Mesothelial cell of epicardium (in vitro differentiated cells): Measurements from ENCODE around the gene BMP6. TPM values are rescaled to one million over a fixed set of nuclear protein-coding genes. Genes with fewer than 3 reads are reported as not detected.

ENCODE experiments used
- DNase-seq, 2 experiments: peaks; one replicate each; pipeline ENCODE4 v3.0.0; 2021; ENCODE audit warnings: low spot score in 2 of 2; ENCODE audit not compliant: unreplicated experiment in 2 of 2
- H3K27ac Mint-ChIP-seq: 2 replicates; pipeline ENCODE4 v1.8.0; 2021; ENCODE audit warnings: mixed read lengths
- H3K27me3 Mint-ChIP-seq: 2 replicates; pipeline ENCODE4 v1.8.0; 2021; ENCODE audit warnings: low read depth, mixed read lengths
- H3K36me3 Mint-ChIP-seq: 2 replicates; pipeline ENCODE4 v1.8.0; 2021; ENCODE audit warnings: mixed read lengths
- H3K4me1 Mint-ChIP-seq: 2 replicates; pipeline ENCODE4 v1.8.0; 2021; ENCODE audit warnings: mixed read lengths
- H3K4me3 Mint-ChIP-seq: 2 replicates; pipeline ENCODE4 v1.8.0; 2021; ENCODE audit warnings: mild to moderate bottlenecking, moderate library complexity, mixed read lengths
- H3K9me3 Mint-ChIP-seq: 2 replicates; pipeline ENCODE4 v1.8.0; 2021; ENCODE audit warnings: mixed read lengths
- CTCF ChIP-seq: fragments of 200-600 bp; sonication (generic); IDR thresholded peaks from one replicate; pipeline ENCODE4 v1.5.0; 2021; ENCODE audit warnings: antibody characterized with exemption; ENCODE audit not compliant: unreplicated experiment
- total RNA-seq: library from RNA; stranded (reverse); gene quantifications from 3 replicates; pipeline ENCODE4 v1.2.1, GENCODE V29; 2021

BMP6 gene
- total RNA-seq, 1 donor from 2014 or later = 3.6 TPM

- Mint-ChIP-seq H3K4me1 (no peaks in the 10 kb centered on the region), H3K36me3 (no peaks in the 10 kb centered on the region), H3K27me3 (peaks cover 4% of the 10 kb centered on the region), H3K4me3 (no peak overlapping the region), H3K27ac (no peak overlapping the region), H3K9me3 (no peaks in the 10 kb centered on the region)
- DNase-seq = peak in 1 of 2 experiments; percentile 3
- TF ChIP-seq CTCF = no peak
Measured at GRCh38 chr6:7866526-7866925, 140.6 kb downstream of the BMP6 start.

- no peak overlapping the region for H3K27ac Mint-ChIP-seq
- peaks cover 8% of the 10 kb centered on the region for H3K9me3 Mint-ChIP-seq
- H3K4me3 Mint-ChIP-seq = no peak overlapping the region
- peaks cover 4% of the 10 kb centered on the region for H3K27me3 Mint-ChIP-seq
- no peak for DNase-seq
- H3K4me1 Mint-ChIP-seq = no peaks in the 10 kb centered on the region
- H3K36me3 Mint-ChIP-seq = no peaks in the 10 kb centered on the region
- no peak for TF ChIP-seq CTCF
Measured at GRCh38 chr6:7868926-7869325, 143.0 kb downstream of the BMP6 start.

GRCh38 chr6:7878401-7878964, 152.6 kb downstream of the BMP6 start:
- no peak for DNase-seq
- H3K27ac Mint-ChIP-seq = no peak overlapping the region
- no peaks in the 10 kb centered on the region for H3K4me1 Mint-ChIP-seq
- no peaks in the 10 kb centered on the region for H3K27me3 Mint-ChIP-seq
- no peak for TF ChIP-seq CTCF
- H3K9me3 Mint-ChIP-seq = peaks cover 13% of the 10 kb centered on the region
- no peak overlapping the region for H3K4me3 Mint-ChIP-seq
- H3K36me3 Mint-ChIP-seq = peaks cover 20% of the 10 kb centered on the region

- Mint-ChIP-seq H3K4me3 (no peak overlapping the region), H3K27ac (no peak overlapping the region), H3K9me3 (peaks cover 8% of the 10 kb centered on the region), H3K36me3 (peaks cover 25% of the 10 kb centered on the region), H3K27me3 (no peaks in the 10 kb centered on the region), H3K4me1 (no peaks in the 10 kb centered on the region)
- no peak for DNase-seq
- no peak for TF ChIP-seq CTCF
Measured at GRCh38 chr6:7879043-7879442, 153.1 kb downstream of the BMP6 start.

- TF ChIP-seq CTCF = no peak
- Mint-ChIP-seq H3K4me1 (no peaks in the 10 kb centered on the region), H3K27ac (no peak overlapping the region), H3K27me3 (no peaks in the 10 kb centered on the region), H3K9me3 (peaks cover 8% of the 10 kb centered on the region), H3K4me3 (no peak overlapping the region), H3K36me3 (peaks cover 30% of the 10 kb centered on the region)
- no peak for DNase-seq
Measured at GRCh38 chr6:7879579-7879978, 153.7 kb downstream of the BMP6 start.
